T-helper 2 cell treated with Interferon-gamma antibody and Interleukin-4, amounts not matched to agents 5 μg/mL and 100 μg/mL, for 36 hours (primary cell): Measurements from ENCODE around the gene TEAD4.

Source experiments
- DNase-seq: peaks from one replicate; pipeline ENCODE4 v3.0.0; 2021; ENCODE audit warnings: low spot score
- H3K27ac Mint-ChIP-seq: one replicate; pipeline ENCODE4 v1.8.0; 2021; ENCODE audit warnings: mild to moderate bottlenecking, mixed read lengths
- H3K27me3 Mint-ChIP-seq: one replicate; pipeline ENCODE4 v1.8.0; 2021; ENCODE audit warnings: low read depth, mixed read lengths
- H3K36me3 Mint-ChIP-seq: one replicate; pipeline ENCODE4 v1.8.0; 2021; ENCODE audit warnings: low read depth, mixed read lengths
- H3K4me1 Mint-ChIP-seq: one replicate; pipeline ENCODE4 v1.8.0; 2021; ENCODE audit warnings: low read depth, mixed read lengths
- H3K4me3 Mint-ChIP-seq: one replicate; pipeline ENCODE4 v1.8.0; 2022; ENCODE audit warnings: mild to moderate bottlenecking, moderate library complexity, mixed read lengths
- H3K9me3 Mint-ChIP-seq: one replicate; pipeline ENCODE4 v1.8.0; 2021; ENCODE audit warnings: mixed read lengths

TEAD4 gene

DNA sequence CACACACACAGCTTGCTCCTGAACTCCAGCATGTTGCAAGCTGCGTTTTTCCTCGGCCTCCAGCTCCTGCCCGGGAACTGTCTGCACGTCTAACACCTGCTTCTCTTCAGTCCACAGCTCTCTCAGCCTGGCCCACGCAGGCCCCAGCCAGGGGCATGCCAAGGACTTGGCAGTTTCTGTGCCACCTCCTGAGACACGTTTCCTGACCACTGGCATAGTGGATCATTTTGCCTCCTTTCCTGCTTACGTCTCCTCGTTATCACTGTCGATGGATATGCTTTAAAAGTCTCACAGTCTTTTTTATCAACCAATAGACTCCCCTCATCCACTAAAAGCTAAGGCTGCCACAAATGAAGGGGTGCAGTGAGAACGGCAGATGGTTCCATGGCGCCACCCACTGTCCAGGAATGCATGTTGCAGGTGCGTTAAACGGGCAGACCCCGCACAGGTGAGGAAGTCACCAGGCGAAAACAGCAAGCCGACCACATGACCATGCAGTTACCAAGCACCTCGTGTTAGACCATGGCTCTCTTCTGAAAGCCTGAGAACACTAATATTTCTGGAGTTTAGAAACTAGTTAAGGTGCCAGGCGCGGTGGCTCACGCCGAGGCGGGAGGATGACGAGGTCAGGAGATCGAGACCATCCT lies 14.7 kb upstream of the TEAD4 start:
- no peak overlapping the region for H3K27ac Mint-ChIP-seq
- DNase-seq: peak; percentile 35

DNA sequence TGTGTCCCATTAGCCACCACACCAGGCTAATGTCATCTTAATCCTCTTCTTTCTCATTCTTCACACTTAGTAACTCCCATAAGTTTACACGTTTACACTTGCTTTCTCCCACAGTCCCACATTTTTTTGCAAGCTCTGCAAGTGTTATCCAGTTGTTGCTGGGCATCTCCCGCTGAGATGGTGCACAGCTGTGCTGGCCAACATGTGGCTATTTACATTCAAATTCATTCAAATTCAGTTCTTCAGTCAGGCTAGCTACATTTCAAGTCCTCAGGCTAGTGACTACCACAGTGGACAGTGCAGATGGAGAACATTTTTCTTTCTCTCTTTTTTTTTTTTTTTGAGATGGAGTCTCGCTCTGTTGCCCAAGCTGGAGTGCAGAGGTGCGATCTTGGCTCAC lies 9.8 kb upstream of the TEAD4 start:
- no peak for DNase-seq
- no peaks in the 10 kb centered on the region for H3K36me3 Mint-ChIP-seq
- H3K27ac Mint-ChIP-seq: no peak overlapping the region
- H3K4me3 Mint-ChIP-seq: no peak overlapping the region
- H3K27me3 Mint-ChIP-seq: peaks cover 8% of the 10 kb centered on the region
- H3K4me1 Mint-ChIP-seq: peaks cover 3% of the 10 kb centered on the region
- H3K9me3 Mint-ChIP-seq: no peaks in the 10 kb centered on the region

More for the DNA sequence above, 14.7 kb upstream of the TEAD4 start:
- no peaks in the 10 kb centered on the region for H3K36me3 Mint-ChIP-seq
- no peaks in the 10 kb centered on the region for H3K9me3 Mint-ChIP-seq
- peaks cover 3% of the 10 kb centered on the region for H3K4me1 Mint-ChIP-seq
- H3K27me3 Mint-ChIP-seq: peaks cover 8% of the 10 kb centered on the region
- H3K4me3 Mint-ChIP-seq: no peak overlapping the region

DNA sequence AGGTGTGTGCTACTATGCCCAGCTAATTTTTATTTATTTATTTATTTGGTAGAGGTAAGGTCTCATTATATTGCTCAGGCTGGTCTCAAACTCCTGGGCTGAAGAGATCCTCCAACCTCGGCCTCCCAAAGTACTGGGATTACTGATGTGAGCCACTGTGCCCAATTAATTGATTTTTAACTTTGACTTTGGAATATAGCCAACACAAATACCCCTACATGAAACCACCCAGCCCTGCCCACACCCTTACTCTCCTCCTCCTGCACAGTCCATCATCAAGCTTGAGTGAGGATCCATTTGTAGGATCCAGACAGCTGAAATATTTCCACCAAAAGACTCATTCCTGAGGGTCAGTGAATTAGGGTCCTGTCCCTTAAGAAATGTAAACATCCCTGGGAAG lies 3.3 kb upstream of the TEAD4 start:
- H3K9me3 Mint-ChIP-seq: no peaks in the 10 kb centered on the region
- no peak for DNase-seq
- H3K36me3 Mint-ChIP-seq: peaks cover 3% of the 10 kb centered on the region
- H3K27me3 Mint-ChIP-seq: peaks cover 35% of the 10 kb centered on the region
- H3K27ac Mint-ChIP-seq: no peak overlapping the region
- H3K4me1 Mint-ChIP-seq: peaks cover 14% of the 10 kb centered on the region
- no peak overlapping the region for H3K4me3 Mint-ChIP-seq

DNA sequence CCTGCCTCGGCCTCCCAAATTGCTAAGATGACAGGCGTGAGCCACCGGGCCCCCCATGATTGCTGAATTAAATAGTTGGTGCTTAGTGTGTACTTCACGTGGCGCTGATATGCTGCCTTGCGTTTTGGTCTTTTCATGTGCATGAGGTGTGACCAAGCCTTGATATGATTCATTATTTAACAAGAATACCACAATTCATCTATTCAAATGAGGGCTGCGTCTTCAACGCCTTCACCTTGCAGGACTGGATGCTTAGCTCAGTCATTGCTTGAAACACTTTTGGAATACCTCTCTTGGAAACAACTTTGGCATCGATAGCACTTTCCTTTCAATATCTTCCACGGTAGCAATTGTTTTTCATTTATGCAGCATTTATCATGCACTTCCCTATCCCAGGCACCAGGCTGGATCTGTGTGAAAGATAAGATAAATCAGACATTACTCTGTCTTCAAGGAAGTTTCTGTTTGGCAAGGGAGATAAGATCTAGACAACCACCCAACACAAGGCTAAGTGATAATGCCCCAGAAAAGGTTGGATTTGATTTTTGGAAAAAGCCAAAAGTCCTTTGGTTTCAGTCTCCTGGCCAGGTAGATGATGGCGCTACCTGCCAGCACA lies 1.3 kb upstream of the TEAD4 start:
- peak overlapping the region; percentile 91 for H3K4me3 Mint-ChIP-seq
- no peak overlapping the region for H3K27ac Mint-ChIP-seq
- no peak for DNase-seq
- peaks cover 14% of the 10 kb centered on the region for H3K4me1 Mint-ChIP-seq
- H3K36me3 Mint-ChIP-seq: peaks cover 3% of the 10 kb centered on the region
- H3K27me3 Mint-ChIP-seq: peaks cover 47% of the 10 kb centered on the region
- no peaks in the 10 kb centered on the region for H3K9me3 Mint-ChIP-seq

- H3K36me3 Mint-ChIP-seq: peaks cover 3% of the 10 kb centered on the region
- DNase-seq: peak; percentile 11
- H3K27me3 Mint-ChIP-seq: peaks cover 50% of the 10 kb centered on the region
- H3K9me3 Mint-ChIP-seq: no peaks in the 10 kb centered on the region
- H3K27ac Mint-ChIP-seq: peak overlapping the region; percentile 45
- H3K4me3 Mint-ChIP-seq: peak overlapping the region; percentile 91
- H3K4me1 Mint-ChIP-seq: peaks cover 14% of the 10 kb centered on the region
Observed at GRCh38 chr12:2958432-2959191, 585 bp upstream of the TEAD4 start.

DNA sequence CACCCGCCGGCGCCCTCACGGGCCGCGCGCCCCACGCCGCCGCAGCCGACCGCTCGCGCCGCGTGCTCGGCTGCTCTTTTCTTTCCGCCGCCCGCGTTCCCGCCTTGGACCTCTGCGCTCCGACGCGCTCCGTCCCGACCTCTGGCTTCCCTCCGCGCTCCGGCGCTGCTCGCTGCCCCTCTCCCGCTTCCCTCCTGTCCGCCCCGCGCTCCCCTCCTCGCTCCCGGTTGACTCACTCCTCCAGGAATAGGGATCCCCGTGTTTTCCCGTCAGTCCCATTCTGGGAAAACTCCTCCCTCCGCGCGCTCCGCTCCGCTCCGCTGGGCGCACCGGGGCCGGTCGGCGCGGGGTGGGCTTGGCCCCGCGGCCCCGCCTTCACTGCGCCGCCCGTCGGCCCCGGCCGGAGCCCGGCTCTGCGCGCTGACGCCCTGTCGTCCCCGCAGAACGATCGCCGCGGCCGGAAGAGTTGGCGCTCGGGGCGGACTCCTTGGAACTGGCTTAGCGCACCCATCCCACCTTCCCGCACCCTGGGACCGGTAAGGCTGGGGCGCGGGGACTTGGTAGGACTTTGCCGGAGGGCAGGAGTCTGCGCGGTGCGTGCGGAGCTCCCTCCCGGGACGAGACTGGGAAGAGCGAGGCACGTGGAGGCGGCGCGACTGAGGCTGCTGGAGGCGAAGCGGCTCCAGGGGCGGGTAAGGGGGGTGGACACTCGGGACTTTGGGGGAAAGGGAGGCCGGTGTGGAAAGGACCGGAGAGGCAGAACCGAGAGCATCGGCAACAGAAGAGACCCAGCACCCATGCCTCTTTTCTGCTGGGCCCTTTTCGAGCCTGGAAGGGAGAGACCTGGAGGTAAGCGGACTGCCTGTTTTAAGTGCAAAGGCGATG lies 550 bp downstream of the TEAD4 start:
- peak overlapping the region; percentile 38 for H3K4me3 Mint-ChIP-seq
- H3K27me3 Mint-ChIP-seq: peaks cover 50% of the 10 kb centered on the region
- peaks cover 3% of the 10 kb centered on the region for H3K36me3 Mint-ChIP-seq
- H3K9me3 Mint-ChIP-seq: no peaks in the 10 kb centered on the region
- no peak overlapping the region for H3K27ac Mint-ChIP-seq
- peak; percentile 17 for DNase-seq
- H3K4me1 Mint-ChIP-seq: peaks cover 14% of the 10 kb centered on the region

DNA sequence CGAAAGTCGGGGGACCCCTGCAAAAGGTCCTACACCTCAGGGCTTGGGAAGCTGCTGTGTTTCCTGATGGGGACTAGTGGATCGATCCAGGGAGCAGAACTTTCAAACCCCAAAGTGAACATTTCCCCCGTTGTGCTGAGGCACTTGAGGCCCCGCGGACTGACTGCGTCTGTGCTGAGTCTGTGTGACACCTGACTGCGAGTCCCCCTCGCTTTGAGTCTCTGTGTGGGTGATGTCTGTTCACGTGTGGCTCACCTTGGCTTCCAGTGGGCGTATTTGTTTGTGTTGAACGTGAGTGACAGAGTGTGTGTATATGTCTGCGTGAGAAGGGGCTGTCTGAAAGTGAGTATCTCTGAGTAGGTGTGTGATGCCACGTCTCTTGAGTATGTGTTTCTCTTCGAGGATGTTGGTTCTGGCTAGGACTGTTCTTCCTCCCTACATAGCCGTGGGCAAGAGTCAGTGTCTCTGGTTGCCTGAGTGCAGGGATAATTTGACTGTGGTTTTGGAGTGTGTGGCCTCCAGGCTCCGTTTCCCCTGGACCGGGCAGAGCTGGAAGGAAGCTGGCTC lies 1.3 kb downstream of the TEAD4 start:
- Mint-ChIP-seq H3K9me3 (no peaks in the 10 kb centered on the region), H3K4me1 (peaks cover 14% of the 10 kb centered on the region), H3K36me3 (peaks cover 3% of the 10 kb centered on the region), H3K4me3 (peak overlapping the region; percentile 38), H3K27ac (no peak overlapping the region), H3K27me3 (peaks cover 50% of the 10 kb centered on the region)
- peak; percentile 19 for DNase-seq

DNA sequence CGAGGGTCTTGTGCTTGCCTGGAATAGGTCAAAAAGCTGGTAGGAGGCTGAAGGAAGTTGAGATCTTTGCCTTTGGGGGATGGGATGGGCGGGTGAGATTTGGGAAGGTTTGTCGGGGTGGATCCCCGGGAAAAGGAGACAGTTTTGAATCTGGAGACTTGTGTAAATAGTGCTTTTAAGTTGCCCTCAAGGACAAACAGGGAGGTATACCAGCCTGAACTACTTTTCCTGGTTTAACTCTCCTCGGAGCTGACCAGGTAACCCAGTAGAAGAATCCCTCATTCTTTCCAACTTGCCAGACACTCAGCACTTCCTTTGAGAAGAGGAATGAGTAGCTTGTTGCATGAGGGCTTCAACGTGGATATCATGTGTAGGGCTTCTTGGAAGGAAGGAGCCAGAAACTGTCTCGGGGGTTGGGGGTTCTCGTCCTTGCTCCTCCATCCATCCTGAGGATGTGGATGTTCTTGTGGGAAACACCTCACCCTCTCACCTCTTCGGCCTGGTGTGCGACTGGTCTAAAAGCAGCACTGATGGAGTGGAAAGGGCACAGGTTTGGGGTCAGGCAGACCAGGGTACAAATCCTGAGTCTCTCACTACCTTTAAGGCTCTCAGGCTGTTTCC lies 1.9 kb downstream of the TEAD4 start:
- H3K36me3 Mint-ChIP-seq: peaks cover 3% of the 10 kb centered on the region
- peaks cover 14% of the 10 kb centered on the region for H3K4me1 Mint-ChIP-seq
- no peak overlapping the region for H3K27ac Mint-ChIP-seq
- H3K9me3 Mint-ChIP-seq: no peaks in the 10 kb centered on the region
- no peak for DNase-seq
- H3K27me3 Mint-ChIP-seq: peaks cover 49% of the 10 kb centered on the region
- peak overlapping the region; percentile 38 for H3K4me3 Mint-ChIP-seq

DNA sequence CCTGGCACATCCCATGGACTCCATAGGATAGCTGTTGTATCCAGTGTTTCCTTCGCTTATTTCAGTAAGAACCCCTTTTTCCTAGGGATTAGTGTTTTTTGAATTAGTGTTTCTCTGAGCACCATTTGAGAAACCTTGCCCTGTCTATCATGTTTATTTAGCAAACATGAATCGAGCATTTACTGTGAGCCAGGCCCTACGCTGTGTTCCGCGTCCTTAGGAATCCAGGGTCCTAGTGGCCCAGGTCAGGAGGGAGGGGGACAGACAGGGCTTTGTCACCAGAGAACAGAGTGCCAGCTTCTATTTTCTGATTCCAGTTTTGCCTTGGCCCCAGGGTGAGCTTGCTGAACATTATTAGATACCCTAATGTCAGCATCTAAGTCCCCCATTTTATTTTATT lies 2.5 kb downstream of the TEAD4 start:
- Mint-ChIP-seq H3K4me3 (no peak overlapping the region), H3K9me3 (no peaks in the 10 kb centered on the region), H3K27me3 (peaks cover 44% of the 10 kb centered on the region), H3K36me3 (peaks cover 3% of the 10 kb centered on the region), H3K27ac (no peak overlapping the region), H3K4me1 (peaks cover 14% of the 10 kb centered on the region)
- no peak for DNase-seq

DNA sequence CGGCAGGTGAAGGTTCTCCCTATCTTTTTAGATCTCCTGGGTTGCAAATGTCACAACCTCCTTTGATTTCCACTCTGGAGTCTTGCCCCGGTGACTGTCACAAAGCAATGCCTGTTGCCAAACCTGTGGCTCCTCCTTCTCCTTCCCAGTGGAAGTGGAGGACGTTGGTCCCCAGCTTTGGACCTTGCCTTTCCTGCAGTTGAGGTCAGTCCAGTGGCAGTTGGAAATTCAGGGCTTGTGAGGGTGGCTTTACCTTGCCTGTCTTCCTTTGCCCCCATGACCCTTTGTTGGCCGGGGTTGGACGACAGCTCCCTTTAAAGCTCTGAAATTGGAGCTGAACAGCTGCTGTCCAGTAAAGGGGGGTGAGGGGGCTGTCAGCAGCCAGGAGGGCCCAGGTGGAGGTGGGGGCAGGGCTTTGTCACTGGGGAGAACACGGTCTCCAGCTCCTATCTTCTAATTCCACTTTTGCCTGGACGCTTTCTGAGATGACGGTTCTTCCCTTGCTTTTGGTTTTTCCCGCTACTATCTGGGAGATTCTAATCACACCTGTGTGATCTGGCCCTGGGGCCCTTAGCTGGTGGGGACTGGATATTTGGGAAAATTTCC lies 4.1 kb downstream of the TEAD4 start:
- H3K9me3 Mint-ChIP-seq: no peaks in the 10 kb centered on the region
- no peak overlapping the region for H3K27ac Mint-ChIP-seq
- H3K4me3 Mint-ChIP-seq: no peak overlapping the region
- DNase-seq: no peak
- H3K27me3 Mint-ChIP-seq: peaks cover 31% of the 10 kb centered on the region
- peaks cover 3% of the 10 kb centered on the region for H3K36me3 Mint-ChIP-seq
- H3K4me1 Mint-ChIP-seq: peaks cover 8% of the 10 kb centered on the region

- no peaks in the 10 kb centered on the region for H3K36me3 Mint-ChIP-seq
- peaks cover 5% of the 10 kb centered on the region for H3K4me1 Mint-ChIP-seq
Observed at GRCh38 chr12:2963760-2964292, 4.6 kb downstream of the TEAD4 start.

GRCh38 chr12:2967651-2968050 lies 8.5 kb downstream of the TEAD4 start:
- Mint-ChIP-seq H3K9me3 (no peaks in the 10 kb centered on the region), H3K36me3 (no peaks in the 10 kb centered on the region), H3K4me1 (no peaks in the 10 kb centered on the region), H3K4me3 (no peak overlapping the region), H3K27ac (no peak overlapping the region), H3K27me3 (peaks cover 6% of the 10 kb centered on the region)
- DNase-seq: no peak

More at GRCh38 chr12:2963760-2964292, 4.6 kb downstream of the TEAD4 start:
- Mint-ChIP-seq H3K27ac (no peak overlapping the region), H3K4me3 (no peak overlapping the region), H3K27me3 (peaks cover 27% of the 10 kb centered on the region), H3K9me3 (no peaks in the 10 kb centered on the region)
- DNase-seq: no peak
